Stimulated activated CD8-positive, alpha-beta memory T cell treated with anti-CD3 and anti-CD28 coated beads, Interleukin-7, amount 100 ng/mL, for 1 hour (primary cell): Measurements from ENCODE around the gene MYO18A.
"Not testable (repeated sequence)": the region's sequence is repeated elsewhere in the genome, so short reads cannot be mapped to it uniquely, and the experiment has no call there.

ENCODE experiments used
- DNase-seq, 2 donors: peaks; one replicate each; pipeline ENCODE4 v3.0.0-alpha.2; 2020; ENCODE audit warnings: low read depth in 2 of 2

The MYO18A gene

GRCh38 chr17:29180034-29180787 lies at the start of gene MYO18A:
Gene MYO18A (minus strand): TSS chr17:29180398. CDS start chr17:29166940, 13,458 bp downstream.
- peak; percentile 55 to 64 for DNase-seq

- no peak for DNase-seq
Observed at GRCh38 chr17:29225396-29225795, 45.2 kb upstream of the MYO18A start.

- DNase-seq: not testable (repeated sequence)
Observed at GRCh38 chr17:29221338-29221737, 41.1 kb upstream of the MYO18A start.

GRCh38 chr17:29219378-29220047 lies 39.3 kb upstream of the MYO18A start:
- DNase-seq: peak; percentile 42 to 47

GRCh38 chr17:29216856-29217255 lies 36.7 kb upstream of the MYO18A start:
- no peak for DNase-seq

GRCh38 chr17:29216181-29216580 lies 36.0 kb upstream of the MYO18A start:
- no peak for DNase-seq

- DNase-seq: no peak
Observed at GRCh38 chr17:29215717-29216116, 35.5 kb upstream of the MYO18A start.

GRCh38 chr17:29215174-29215573 lies 35.0 kb upstream of the MYO18A start:
- no peak for DNase-seq

- no peak for DNase-seq
Observed at GRCh38 chr17:29214215-29215146, 34.3 kb upstream of the MYO18A start.

GRCh38 chr17:29212681-29213121 lies 32.5 kb upstream of the MYO18A start:
- DNase-seq: no peak

GRCh38 chr17:29212094-29212631 lies 32.0 kb upstream of the MYO18A start:
- no peak for DNase-seq

GRCh38 chr17:29210879-29211278 lies 30.7 kb upstream of the MYO18A start:
- no peak for DNase-seq

- no peak for DNase-seq
Observed at GRCh38 chr17:29209073-29209472, 28.9 kb upstream of the MYO18A start.

- DNase-seq: no peak
Observed at GRCh38 chr17:29207975-29208374, 27.8 kb upstream of the MYO18A start.

- no peak for DNase-seq
Observed at GRCh38 chr17:29205047-29205446, 24.8 kb upstream of the MYO18A start.

GRCh38 chr17:29204068-29204804 lies 24.0 kb upstream of the MYO18A start:
- DNase-seq: not testable (repeated sequence)

- DNase-seq: no peak
Observed at GRCh38 chr17:29197516-29198272, 17.5 kb upstream of the MYO18A start.

GRCh38 chr17:29196769-29197515 lies 16.7 kb upstream of the MYO18A start:
- no peak for DNase-seq

GRCh38 chr17:29195465-29196081 lies 15.4 kb upstream of the MYO18A start:
- DNase-seq: no peak
